GM19467 (cell line): ENCODE data around the gene TIMM50.
A peak's percentile ranks its signal among the peaks of the same experiment; 100 is the strongest.
"Not testable (repeated sequence)": the region's sequence is repeated elsewhere in the genome, so short reads cannot be mapped to it uniquely, and the experiment has no call there.

Experiments used
- ATAC-seq: cut with Tn5 transposase; IDR thresholded peaks from one replicate; pipeline ENCODE4 v1.9.1; 2021; ENCODE audit warnings: mild to moderate bottlenecking, moderate library complexity; ENCODE audit not compliant: unreplicated experiment

The TIMM50 gene

DNA sequence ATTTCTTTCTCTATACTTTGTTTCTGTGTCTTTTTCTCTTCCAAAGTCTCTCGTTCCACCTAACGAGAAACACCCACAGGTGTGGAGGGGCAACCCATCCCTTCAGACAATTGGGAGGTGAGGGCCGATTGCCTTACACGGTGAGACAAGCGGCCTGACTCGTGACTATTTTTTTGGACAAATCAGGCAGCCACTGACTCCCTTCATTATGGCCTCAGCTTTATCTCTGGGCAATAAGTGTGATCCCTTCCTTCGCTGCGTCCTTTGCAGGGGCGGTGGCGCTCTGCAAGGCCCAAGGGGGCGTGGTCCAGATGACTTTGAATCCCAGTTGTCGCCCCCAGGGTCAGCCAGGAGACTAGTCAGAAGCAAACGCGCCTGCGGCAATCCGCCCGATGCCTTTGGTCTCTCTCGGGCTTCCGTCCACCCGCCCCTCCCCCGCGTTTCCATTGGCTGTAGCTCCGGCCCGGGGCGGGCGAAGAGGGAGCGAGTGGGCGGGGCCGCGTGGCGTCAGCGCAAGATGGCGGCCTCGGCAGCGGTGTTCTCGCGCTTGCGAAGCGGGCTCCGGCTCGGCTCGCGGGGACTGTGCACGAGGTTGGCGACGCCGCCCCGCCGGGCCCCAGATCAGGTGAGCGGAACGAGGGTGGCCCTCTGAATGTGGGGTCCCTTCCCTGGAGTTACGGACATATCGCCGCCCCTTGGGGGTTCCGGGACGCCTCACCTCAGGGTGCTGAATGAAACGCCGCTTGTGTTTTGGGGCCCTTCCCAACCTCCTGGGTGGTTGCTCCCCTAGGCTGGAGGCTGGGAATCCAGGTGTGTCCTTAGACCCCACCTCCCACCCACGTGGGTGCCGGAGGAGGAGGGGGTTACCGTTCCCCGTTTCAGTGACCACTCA is at the start of gene TIMM50:
Gene TIMM50 (plus strand): TSS at position 502 of the 892 bp plus-strand sequence. CDS start 16 bp downstream, at position 518.
- ATAC-seq, result peak; percentile 87

- no peak for ATAC-seq
Measured at GRCh38 chr19:39432677-39433025, 48.0 kb upstream of the TIMM50 start.

DNA sequence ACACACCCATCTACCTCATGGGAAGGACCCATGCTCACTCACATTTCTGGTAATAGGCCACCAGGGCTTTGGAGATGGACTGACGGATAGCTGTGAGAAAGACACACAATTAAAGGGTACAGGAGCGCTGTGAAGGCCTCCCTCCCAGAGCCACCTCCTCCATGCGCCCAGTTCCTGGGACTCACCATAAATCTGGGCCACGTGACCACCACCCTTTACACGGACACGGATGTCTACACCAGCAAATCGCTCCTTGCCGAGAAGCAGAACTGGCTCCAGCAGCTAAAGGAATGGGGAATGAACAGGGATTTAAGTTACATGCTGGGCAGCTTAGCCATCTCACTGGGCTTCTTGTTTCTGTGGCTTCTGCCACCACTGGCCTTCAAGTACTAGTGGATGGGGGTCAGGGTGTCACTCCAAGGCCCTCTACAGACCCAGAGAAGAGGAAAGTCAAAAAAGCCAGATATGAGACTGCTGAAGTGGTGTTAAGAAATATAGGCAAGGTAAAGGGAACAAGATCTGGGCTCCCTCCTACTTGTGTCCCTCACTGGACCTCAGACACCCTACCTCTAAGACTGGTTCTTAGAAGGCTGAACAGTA is 47.1 kb upstream of the TIMM50 start:
- no peak for ATAC-seq

- ATAC-seq, result no peak
Measured at GRCh38 chr19:39434123-39435076, 46.2 kb upstream of the TIMM50 start.

- ATAC-seq, result peak; percentile 82
Measured at GRCh38 chr19:39435499-39436349, 44.9 kb upstream of the TIMM50 start, which contains the start of gene RPS16. RPS16 (minus strand) TSS chr19:39435949; CDS start chr19:39435895, 54 bp downstream.

GRCh38 chr19:39436350-39436716 is 44.3 kb upstream of the TIMM50 start:
- no peak for ATAC-seq

DNA sequence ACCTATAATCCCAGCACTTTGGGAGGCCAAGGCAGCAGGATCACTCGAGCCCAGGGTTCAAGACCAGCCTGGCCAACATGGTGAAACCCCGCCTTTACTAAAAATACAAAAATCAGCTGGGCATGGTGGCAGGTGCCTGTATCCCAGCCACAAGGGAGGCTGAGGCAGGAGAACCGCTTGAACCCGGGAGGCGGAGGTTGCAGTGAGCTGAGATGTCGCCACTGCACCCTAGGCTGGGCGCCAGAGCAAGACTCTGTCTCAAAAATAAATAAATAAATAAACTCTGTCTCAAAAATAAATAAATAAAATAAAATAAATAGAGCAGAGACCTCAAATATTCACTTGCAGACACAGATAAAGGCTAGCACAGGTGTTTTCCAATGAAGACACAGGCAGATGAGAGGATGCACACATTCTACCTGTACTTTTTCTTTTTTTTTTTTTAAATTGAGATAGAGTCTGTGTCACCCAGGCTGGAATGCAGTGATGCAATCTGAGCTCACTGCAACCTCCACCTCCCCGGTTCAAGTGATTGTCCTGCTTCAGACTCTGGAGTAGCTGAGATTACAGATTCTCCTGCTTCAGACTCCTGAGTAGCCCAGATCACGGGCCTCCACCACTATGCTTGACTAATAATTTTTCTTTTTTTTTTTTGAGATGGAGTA is 42.2 kb upstream of the TIMM50 start:
- ATAC-seq, result no peak

- no peak for ATAC-seq
Measured at GRCh38 chr19:39444598-39445195, 35.9 kb upstream of the TIMM50 start.

GRCh38 chr19:39445196-39446111 is 35.2 kb upstream of the TIMM50 start, which contains the start of gene SUPT5H:
SUPT5H (plus strand) TSS chr19:39445582; CDS start chr19:39445891, 309 bp downstream.
- ATAC-seq, result peak; percentile 80

DNA sequence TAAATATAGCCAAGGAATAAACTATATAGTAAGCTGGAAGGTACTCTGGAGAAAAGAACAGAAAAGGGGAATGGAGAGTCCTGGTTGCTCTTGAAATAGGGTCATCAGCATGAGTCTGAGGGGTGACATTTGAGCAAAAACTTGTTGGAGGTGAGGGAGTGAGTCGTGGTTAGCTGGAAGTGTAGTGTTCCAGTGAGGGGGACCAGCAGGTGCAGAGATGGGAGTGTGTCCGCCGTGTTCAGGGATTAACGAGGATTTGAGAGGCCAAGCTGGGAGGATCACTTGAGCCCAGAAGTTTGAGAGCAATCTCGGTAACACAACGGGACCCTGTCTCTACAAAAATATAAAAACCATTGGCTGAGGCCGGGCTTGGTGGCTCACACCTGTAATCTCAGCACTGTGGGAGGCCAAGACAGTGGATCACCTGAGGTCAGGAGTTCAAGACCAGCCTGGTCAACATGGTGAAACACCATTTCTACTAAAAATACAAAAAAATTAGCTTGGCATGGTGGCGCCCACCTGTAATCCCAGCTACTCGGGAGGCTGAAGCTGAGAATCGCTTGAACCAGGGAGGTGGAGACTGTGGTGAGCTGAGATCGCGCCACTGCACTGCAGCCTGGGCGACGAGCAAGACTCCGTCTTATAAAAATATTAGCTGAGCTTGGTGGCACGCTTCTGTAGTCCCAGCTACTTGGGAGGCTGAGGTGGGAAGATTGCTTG is 34.1 kb upstream of the TIMM50 start:
- no peak for ATAC-seq

- ATAC-seq, result no peak
Measured at GRCh38 chr19:39448271-39448670, 32.4 kb upstream of the TIMM50 start.

DNA sequence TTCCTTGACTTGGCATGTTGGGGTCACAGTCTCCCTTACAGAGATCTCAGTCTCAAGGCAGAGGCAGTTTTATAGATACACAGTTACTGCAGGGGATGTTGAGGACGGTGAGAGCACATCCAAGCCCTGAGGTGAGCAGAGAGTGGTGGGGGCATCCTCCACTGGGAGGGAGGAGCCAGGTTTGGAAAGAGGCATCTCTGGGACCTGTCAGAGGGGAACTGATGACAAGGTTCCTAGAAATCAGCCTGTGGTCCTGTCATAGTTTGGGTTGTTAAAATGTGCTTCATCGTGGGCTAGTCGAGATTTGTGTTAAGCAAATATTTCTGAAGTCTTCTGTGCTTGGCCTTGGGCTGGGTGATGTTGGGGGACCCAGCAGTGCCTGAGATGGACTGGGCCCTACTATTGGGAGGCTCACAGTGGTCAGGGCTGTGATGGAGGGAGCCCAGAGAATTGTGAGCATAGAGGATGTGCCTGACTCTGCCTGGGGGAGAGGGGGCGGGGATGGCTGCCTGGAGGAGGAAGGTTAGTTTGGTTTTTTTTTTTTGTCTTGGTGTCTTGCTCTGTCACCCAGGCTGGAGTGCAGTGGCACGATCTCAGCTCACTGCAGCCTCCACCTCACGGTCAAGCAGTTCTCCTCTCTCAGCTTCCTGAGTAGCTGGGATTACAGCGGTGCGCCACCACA is 31.4 kb upstream of the TIMM50 start:
- no peak for ATAC-seq

- ATAC-seq, result not testable (repeated sequence)
Measured at GRCh38 chr19:39451257-39451656, 29.4 kb upstream of the TIMM50 start.

GRCh38 chr19:39463403-39463802 is 17.2 kb upstream of the TIMM50 start:
- ATAC-seq, result no peak

GRCh38 chr19:39465956-39466747 is 14.5 kb upstream of the TIMM50 start:
- ATAC-seq, result no peak

- ATAC-seq, result no peak
Measured at GRCh38 chr19:39467941-39468340, 12.7 kb upstream of the TIMM50 start.
